ENCODE measurements around the gene ADD1. TPM values are rescaled to one million over a fixed set of nuclear protein-coding genes. Genes with fewer than 3 reads are reported as not detected.

Gene ADD1
- total RNA-seq, 1 experiment from 2014 or later = 163 TPM

DNA sequence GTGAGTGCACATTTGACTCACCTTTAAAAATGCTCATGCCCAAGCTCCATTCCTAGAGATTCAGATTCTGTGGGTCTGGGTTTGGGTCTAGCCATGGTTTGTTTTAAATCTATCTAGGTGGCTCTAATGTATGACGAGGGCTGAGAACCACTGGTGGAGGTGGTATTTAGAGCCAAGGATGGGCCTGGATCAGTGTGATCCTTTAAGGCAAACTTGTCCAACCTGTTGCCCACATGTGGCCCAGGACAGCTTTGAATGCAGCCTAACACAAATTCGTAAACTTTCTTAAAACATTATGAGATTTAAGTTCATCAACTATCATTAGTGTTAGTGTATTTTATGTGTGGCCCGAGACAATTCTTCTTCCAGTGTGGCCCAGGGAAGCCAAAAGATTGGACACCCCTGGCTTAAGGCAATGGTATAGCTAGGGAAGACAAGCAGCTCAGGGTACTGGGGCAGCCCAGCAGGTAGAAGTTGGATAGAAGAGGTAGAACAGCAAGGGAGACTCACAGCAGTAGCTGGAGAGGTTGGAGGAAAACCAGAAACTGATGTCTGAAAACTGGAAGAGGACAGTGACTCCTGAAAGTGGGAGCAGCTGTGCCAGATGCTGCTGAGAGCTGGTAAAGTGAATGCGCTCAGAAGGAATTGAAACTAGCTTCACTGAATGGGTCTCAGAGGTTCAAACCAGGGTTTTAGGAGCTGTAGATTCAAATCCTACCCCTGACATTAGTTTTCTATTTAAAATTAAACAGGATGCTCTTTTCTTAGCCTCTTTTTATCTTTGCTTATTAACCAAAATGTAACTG is 18.2 kb downstream of the ADD1 start:
- Histone ChIP-seq H2BK120ac (ENCODE audit: low read depth, low read length, poor library complexity, severe bottlenecking) (no peak overlapping the region), H3K27ac (ENCODE audit: insufficient read length, low read depth, low read length) (peak overlapping the region; percentile 16), H3K23ac (ENCODE audit: insufficient read length, low read depth, low read length) (no peak overlapping the region), H3K14ac (ENCODE audit: insufficient read depth, low read length) (no peak overlapping the region; the same call in 1 of the 2 replicates), H3K18ac (ENCODE audit: insufficient read length, low read depth, low read length) (no peak overlapping the region), H4K91ac (ENCODE audit: insufficient read length, low read depth, low read length) (no peak overlapping the region), H2BK5ac (ENCODE audit: insufficient read length, low read length) (no peak overlapping the region), H3K27me3 (ENCODE audit: insufficient read depth, low read length) (no peaks in the 10 kb centered on the region), H2AK5ac (ENCODE audit: insufficient read length, low read length) (no peak overlapping the region), H3K9ac (ENCODE audit: extremely low read depth, insufficient read length, low read length) (peak overlapping the region; percentile 11), H4K5ac (ENCODE audit: insufficient read length, low read depth, low read length) (peak overlapping the region; percentile 47), H3K4ac (ENCODE audit: low read depth, low read length) (no peak overlapping the region), H2BK12ac (ENCODE audit: insufficient read length, low read depth, low read length) (no peak overlapping the region), H2AFZ (ENCODE audit: low read length) (no peak overlapping the region), H2BK20ac (ENCODE audit: low read depth, low read length, poor library complexity, severe bottlenecking) (no peak overlapping the region), H3T11ph (ENCODE audit: low read length) (no peak overlapping the region), H3K4me2 (ENCODE audit: insufficient read depth, insufficient read length, low read length) (no peak overlapping the region), H2BK15ac (ENCODE audit: low read depth, low read length) (no peak overlapping the region), H3K23me2 (ENCODE audit: insufficient read length, low read depth, low read length, poor library complexity, severe bottlenecking) (no peaks in the 10 kb centered on the region), H3K9me3 (ENCODE audit: control insufficient read depth, low read depth, low read length) (no peaks in the 10 kb centered on the region), H3K4me1 (ENCODE audit: insufficient read depth, low read length) (peaks cover 18% of the 10 kb centered on the region), H4K20me1 (ENCODE audit: control insufficient read depth, insufficient read depth, insufficient read length) (no peaks in the 10 kb centered on the region), H3K79me2 (ENCODE audit: insufficient read depth, low read length) (peaks cover 4% of the 10 kb centered on the region; the same call in 1 of the 2 replicates), H3K56ac (ENCODE audit: insufficient read length, low read depth, low read length) (no peak overlapping the region), H4K8ac (replicated peaks; ENCODE audit: insufficient read length, low read depth, low read length) (no peak overlapping the region), H3K79me1 (ENCODE audit: insufficient read depth, low read depth, low read length, poor library complexity, severe bottlenecking) (peaks cover 3% of the 10 kb centered on the region)
- Mint-ChIP-seq H3K36me3 (ENCODE audit: insufficient read depth in 1 of 3, low read depth in 3 of 3) (no peaks in the 10 kb centered on the region), H3K9me3 (no peaks in the 10 kb centered on the region), H3K4me3 (peak overlapping the region in 1 of 2 experiments; percentile 51; a peak in 2 of 5 replicates), H3K4me1 (peaks cover 55% of the 10 kb centered on the region in 2 experiments), H3K27me3 (ENCODE audit: low read depth) (no peaks in the 10 kb centered on the region), H3K27ac (peak overlapping the region; percentile 62 to 90 (median 89))
- DNase-seq = no peak
- no CpG with 5 or more reads among the region's 4 CpGs for WGBS (ENCODE audit: extremely low coverage, insufficient read length, low lambda C conversion rate)
- TF ChIP-seq, protein P1, sequence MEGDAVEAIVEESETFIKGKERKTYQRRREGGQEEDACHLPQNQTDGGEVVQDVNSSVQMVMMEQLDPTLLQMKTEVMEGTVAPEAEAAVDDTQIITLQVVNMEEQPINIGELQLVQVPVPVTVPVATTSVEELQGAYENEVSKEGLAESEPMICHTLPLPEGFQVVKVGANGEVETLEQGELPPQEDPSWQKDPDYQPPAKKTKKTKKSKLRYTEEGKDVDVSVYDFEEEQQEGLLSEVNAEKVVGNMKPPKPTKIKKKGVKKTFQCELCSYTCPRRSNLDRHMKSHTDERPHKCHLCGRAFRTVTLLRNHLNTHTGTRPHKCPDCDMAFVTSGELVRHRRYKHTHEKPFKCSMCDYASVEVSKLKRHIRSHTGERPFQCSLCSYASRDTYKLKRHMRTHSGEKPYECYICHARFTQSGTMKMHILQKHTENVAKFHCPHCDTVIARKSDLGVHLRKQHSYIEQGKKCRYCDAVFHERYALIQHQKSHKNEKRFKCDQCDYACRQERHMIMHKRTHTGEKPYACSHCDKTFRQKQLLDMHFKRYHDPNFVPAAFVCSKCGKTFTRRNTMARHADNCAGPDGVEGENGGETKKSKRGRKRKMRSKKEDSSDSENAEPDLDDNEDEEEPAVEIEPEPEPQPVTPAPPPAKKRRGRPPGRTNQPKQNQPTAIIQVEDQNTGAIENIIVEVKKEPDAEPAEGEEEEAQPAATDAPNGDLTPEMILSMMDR (conservative IDR thresholded peaks at IDR 0.05) = no peak
